IPS-18a (cell line): Measurements from ENCODE around the gene MYO3B.
"Not testable (repeated sequence)": the region's sequence is repeated elsewhere in the genome, so short reads cannot be mapped to it uniquely, and the experiment has no call there.

Source experiments
- H3K27ac ChIP-seq: one replicate; pipeline ENCODE4 v1.5.1; 2013; ENCODE audit warnings: low read length
- H3K27me3 ChIP-seq: one replicate; pipeline ENCODE4 v1.6.1; 2013; ENCODE audit warnings: mild to moderate bottlenecking, low read length; ENCODE audit not compliant: control insufficient read depth, insufficient read depth
- H3K36me3 ChIP-seq: one replicate; pipeline ENCODE4 v1.6.1; 2013; ENCODE audit warnings: low read depth, low read length; ENCODE audit not compliant: control insufficient read depth
- H3K4me1 ChIP-seq: one replicate; pipeline ENCODE4 v1.6.1; 2013; ENCODE audit warnings: low read depth, low read length; ENCODE audit not compliant: control insufficient read depth
- H3K4me3 ChIP-seq: one replicate; pipeline ENCODE4 v1.5.1; 2013; ENCODE audit warnings: low read length
- H3K9ac ChIP-seq: one replicate; pipeline ENCODE4 v1.6.1; 2013; ENCODE audit warnings: mild to moderate bottlenecking, low read length, moderate library complexity
- H3K9me3 ChIP-seq: one replicate; pipeline ENCODE4 v1.6.1; 2013; ENCODE audit warnings: low read depth, low read length; ENCODE audit not compliant: control insufficient read depth

Gene MYO3B

DNA sequence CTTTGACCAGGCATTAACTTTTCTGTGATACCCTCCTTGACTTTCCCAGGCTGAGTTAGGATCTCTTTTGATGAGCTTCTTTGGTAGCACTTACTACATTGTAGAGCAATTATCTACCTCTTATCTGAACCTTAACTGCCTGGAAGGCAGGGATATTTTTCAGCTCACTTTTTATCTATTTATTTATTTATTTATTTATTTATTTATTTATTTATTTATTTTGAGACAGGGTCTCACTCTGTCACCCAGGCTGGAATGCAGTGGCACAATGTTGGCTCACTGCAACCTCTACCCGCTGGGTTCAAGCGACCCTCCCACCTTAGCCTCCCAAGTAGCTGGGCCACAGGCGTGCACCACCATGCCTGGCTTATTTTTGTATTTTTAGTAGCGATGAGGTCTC lies 294.6 kb downstream of the MYO3B start:
- not testable (repeated sequence) for H3K27ac ChIP-seq, H3K4me3 ChIP-seq, H3K9me3 ChIP-seq, H3K4me1 ChIP-seq, H3K27me3 ChIP-seq, H3K9ac ChIP-seq, H3K36me3 ChIP-seq

DNA sequence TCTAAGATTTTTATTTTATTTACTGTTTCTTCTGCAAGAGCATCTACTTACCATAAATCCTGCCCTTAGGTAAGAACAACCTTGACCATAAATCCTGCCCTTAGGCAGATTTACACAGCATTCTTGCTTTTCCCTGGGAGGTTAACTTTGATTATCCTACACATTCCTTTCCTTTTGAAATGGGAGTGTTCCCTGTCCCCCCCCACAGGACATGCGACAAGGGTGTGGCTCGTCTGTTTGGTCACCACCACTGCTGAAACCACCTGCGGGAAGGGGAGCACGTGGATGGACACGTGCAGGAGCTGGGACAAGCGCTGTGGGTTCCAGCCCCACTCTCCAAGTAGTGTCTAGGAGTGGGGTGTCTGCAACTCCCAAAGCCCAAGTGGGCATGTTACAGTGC lies 297.9 kb downstream of the MYO3B start:
- Histone ChIP-seq H3K9ac (no peak overlapping the region), H3K9me3 (no peaks in the 10 kb centered on the region), H3K27me3 (no peaks in the 10 kb centered on the region), H3K4me3 (no peak overlapping the region), H3K4me1 (no peaks in the 10 kb centered on the region), H3K27ac (no peak overlapping the region), H3K36me3 (no peaks in the 10 kb centered on the region)

DNA sequence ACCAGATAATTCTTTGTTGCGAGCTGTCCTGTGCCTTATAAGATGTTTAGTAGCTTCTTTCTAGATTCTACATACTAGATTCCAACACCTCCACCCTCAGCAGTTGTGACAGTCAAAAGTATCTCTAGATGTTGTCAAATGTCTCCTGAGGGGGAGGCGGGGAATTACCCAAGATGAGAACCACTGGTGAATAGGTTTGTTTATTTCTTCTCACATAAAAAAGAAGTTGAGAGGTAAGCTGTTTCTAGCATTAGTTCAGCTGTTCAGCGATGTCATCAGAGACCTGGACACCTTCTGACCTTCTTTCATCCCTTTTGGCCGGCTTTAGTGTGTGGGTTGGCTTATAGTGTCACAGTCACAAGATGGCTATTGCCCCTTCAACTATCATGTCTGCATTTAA lies 299.7 kb downstream of the MYO3B start:
- Histone ChIP-seq H3K4me1 (no peaks in the 10 kb centered on the region), H3K9ac (no peak overlapping the region), H3K27me3 (no peaks in the 10 kb centered on the region), H3K36me3 (no peaks in the 10 kb centered on the region), H3K9me3 (no peaks in the 10 kb centered on the region), H3K4me3 (no peak overlapping the region), H3K27ac (no peak overlapping the region)

- Histone ChIP-seq H3K4me3 (no peak overlapping the region), H3K27me3 (no peaks in the 10 kb centered on the region), H3K9me3 (no peaks in the 10 kb centered on the region), H3K4me1 (no peaks in the 10 kb centered on the region), H3K9ac (no peak overlapping the region), H3K36me3 (no peaks in the 10 kb centered on the region), H3K27ac (no peak overlapping the region)
Observed at GRCh38 chr2:170481201-170481600, 303.3 kb downstream of the MYO3B start.

- no peak overlapping the region for H3K4me3 ChIP-seq
- H3K9me3 ChIP-seq = no peaks in the 10 kb centered on the region
- H3K9ac ChIP-seq = no peak overlapping the region
- H3K27me3 ChIP-seq = no peaks in the 10 kb centered on the region
- no peak overlapping the region for H3K27ac ChIP-seq
- H3K36me3 ChIP-seq = no peaks in the 10 kb centered on the region
- no peaks in the 10 kb centered on the region for H3K4me1 ChIP-seq
Observed at GRCh38 chr2:170484552-170484951, 306.6 kb downstream of the MYO3B start.

- no peaks in the 10 kb centered on the region for H3K36me3 ChIP-seq
- H3K9me3 ChIP-seq = no peaks in the 10 kb centered on the region
- H3K4me1 ChIP-seq = no peaks in the 10 kb centered on the region
- H3K9ac ChIP-seq = no peak overlapping the region
- no peaks in the 10 kb centered on the region for H3K27me3 ChIP-seq
- no peak overlapping the region for H3K4me3 ChIP-seq
- no peak overlapping the region for H3K27ac ChIP-seq
Observed at GRCh38 chr2:170485254-170486026, 307.5 kb downstream of the MYO3B start.

GRCh38 chr2:170486730-170487129 lies 308.8 kb downstream of the MYO3B start:
- H3K4me1 ChIP-seq = no peaks in the 10 kb centered on the region
- no peaks in the 10 kb centered on the region for H3K36me3 ChIP-seq
- no peaks in the 10 kb centered on the region for H3K27me3 ChIP-seq
- no peak overlapping the region for H3K27ac ChIP-seq
- no peak overlapping the region for H3K9ac ChIP-seq
- H3K9me3 ChIP-seq = no peaks in the 10 kb centered on the region
- H3K4me3 ChIP-seq = no peak overlapping the region

GRCh38 chr2:170488807-170489206 lies 310.9 kb downstream of the MYO3B start:
- Histone ChIP-seq H3K4me1 (no peaks in the 10 kb centered on the region), H3K36me3 (no peaks in the 10 kb centered on the region), H3K27ac (no peak overlapping the region), H3K9me3 (no peaks in the 10 kb centered on the region), H3K4me3 (no peak overlapping the region), H3K9ac (no peak overlapping the region), H3K27me3 (no peaks in the 10 kb centered on the region)

GRCh38 chr2:170492010-170492409 lies 314.1 kb downstream of the MYO3B start:
- H3K9ac ChIP-seq = no peak overlapping the region
- no peak overlapping the region for H3K4me3 ChIP-seq
- no peaks in the 10 kb centered on the region for H3K4me1 ChIP-seq
- H3K27ac ChIP-seq = no peak overlapping the region
- no peaks in the 10 kb centered on the region for H3K9me3 ChIP-seq
- no peaks in the 10 kb centered on the region for H3K36me3 ChIP-seq
- H3K27me3 ChIP-seq = no peaks in the 10 kb centered on the region

GRCh38 chr2:170493426-170494097 lies 315.6 kb downstream of the MYO3B start:
- Histone ChIP-seq H3K36me3 (no peaks in the 10 kb centered on the region), H3K4me3 (no peak overlapping the region), H3K9ac (no peak overlapping the region), H3K27ac (no peak overlapping the region), H3K9me3 (no peaks in the 10 kb centered on the region), H3K27me3 (no peaks in the 10 kb centered on the region), H3K4me1 (peaks cover 1% of the 10 kb centered on the region)

- Histone ChIP-seq H3K4me1 (peaks cover 11% of the 10 kb centered on the region), H3K9ac (no peak overlapping the region), H3K4me3 (no peak overlapping the region), H3K27me3 (peaks cover 2% of the 10 kb centered on the region), H3K36me3 (no peaks in the 10 kb centered on the region), H3K27ac (no peak overlapping the region), H3K9me3 (no peaks in the 10 kb centered on the region)
Observed at GRCh38 chr2:170495896-170496295, 317.9 kb downstream of the MYO3B start.

DNA sequence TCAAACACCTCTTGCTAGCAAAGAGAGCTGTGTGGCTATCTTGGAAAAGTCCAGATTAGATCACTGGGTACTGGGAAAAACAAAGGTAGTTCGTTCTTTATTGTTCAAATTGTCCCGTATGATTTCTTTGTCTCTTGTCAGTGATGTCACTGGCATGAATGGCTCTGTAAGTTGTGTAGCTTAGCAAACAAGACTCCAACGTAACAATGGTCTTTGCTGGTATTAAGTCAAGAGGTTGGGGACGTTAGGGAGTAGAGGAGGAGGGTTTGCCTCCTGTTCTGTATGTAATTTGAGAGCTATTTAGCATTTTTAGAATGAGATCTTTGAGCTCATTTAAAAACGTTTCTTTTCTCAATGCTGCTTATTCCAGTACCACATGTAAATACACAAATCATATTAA lies 320.7 kb downstream of the MYO3B start:
- Histone ChIP-seq H3K9me3 (no peaks in the 10 kb centered on the region), H3K4me1 (peaks cover 38% of the 10 kb centered on the region), H3K27ac (no peak overlapping the region), H3K9ac (no peak overlapping the region), H3K4me3 (no peak overlapping the region), H3K36me3 (no peaks in the 10 kb centered on the region), H3K27me3 (peaks cover 7% of the 10 kb centered on the region)
